GM12878 (cell line): Measurements from ENCODE around the gene CISD2. TPM values are rescaled to one million over a fixed set of nuclear protein-coding genes. Genes with fewer than 3 reads are reported as not detected.

Experiments
- ASH2L ChIP-seq: fragments of 300-600, 200-600 bp; sonication (generic); IDR thresholded peaks from 2 replicates; pipeline ENCODE4 v1.6.1; 2017; ENCODE audit warnings: low read depth, mild to moderate bottlenecking, borderline replicate concordance
- ATF7 ChIP-seq: fragments of 450-650 bp; IDR thresholded peaks from 2 replicates; pipeline ENCODE4 v1.6.1; 2016; ENCODE audit warnings: low read depth, mild to moderate bottlenecking
- EP300 ChIP-seq, 2 experiments: fragments of 150-350 bp in 1 of 2; IDR thresholded peaks; 2 replicates each; pipeline ENCODE4 v1.6.1; 2011 to 2012; ENCODE audit warnings: low read depth in 2 of 2, low read length in 2 of 2, borderline replicate concordance in 1 of 2, improper control_type of control experiment in 1 of 2, inconsistent platforms in 1 of 2; ENCODE audit not compliant: control insufficient read depth in 1 of 2
- ESRRA ChIP-seq: IDR thresholded peaks from 2 replicates; pipeline ENCODE4 v1.6.1; 2012; ENCODE audit warnings: mild to moderate bottlenecking, low read length, improper control_type of control experiment
- HDAC2 ChIP-seq: fragments of 200-600 bp; sonication (generic); IDR thresholded peaks from 2 replicates; pipeline ENCODE4 v1.6.1; 2017
- HSF1 ChIP-seq: fragments of 150-350 bp; IDR thresholded peaks from 2 replicates; pipeline ENCODE4 v1.6.1; 2014; ENCODE audit warnings: mild to moderate bottlenecking, low read depth, low read length
- KLF5 ChIP-seq: fragments of 450-650 bp; IDR thresholded peaks from 2 replicates; pipeline ENCODE4 v1.6.1; 2014; ENCODE audit warnings: mild to moderate bottlenecking; ENCODE audit not compliant: partially characterized antibody
- PAX5 ChIP-seq: IDR thresholded peaks from 2 replicates; pipeline ENCODE4 v1.6.1; 2011; ENCODE audit warnings: low read depth, low read length, borderline replicate concordance
- POLR2A ChIP-seq: IDR thresholded peaks from 2 replicates; pipeline ENCODE4 v1.6.1; 2011; ENCODE audit warnings: low read depth, mild to moderate bottlenecking, low read length
- PRDM15 ChIP-seq: fragments of 450-650 bp; formaldehyde crosslinking; IDR thresholded peaks from 2 replicates; pipeline ENCODE4 v1.4.0; 2020; ENCODE audit warnings: mild to moderate bottlenecking, moderate library complexity
- RB1 ChIP-seq: fragments of 450-650 bp; formaldehyde crosslinking; IDR thresholded peaks from 2 replicates; pipeline ENCODE4 v1.6.1; 2017; ENCODE audit warnings: mild to moderate bottlenecking, borderline replicate concordance
- RFX5 ChIP-seq: IDR thresholded peaks from 2 replicates; pipeline ENCODE4 v1.6.1; 2011; ENCODE audit warnings: low read depth, low read length, improper control_type of control experiment
- SIX5 ChIP-seq: IDR thresholded peaks from 2 replicates; pipeline ENCODE4 v1.6.1; 2011; ENCODE audit warnings: mild to moderate bottlenecking, low read depth, low read length, moderate library complexity; ENCODE audit not compliant: severe bottlenecking
- SKIL ChIP-seq: fragments of 450-650 bp; IDR thresholded peaks from 2 replicates; pipeline ENCODE4 v1.6.1; 2017; ENCODE audit warnings: mild to moderate bottlenecking, low read depth, inconsistent platforms; ENCODE audit not compliant: poor library complexity, severe bottlenecking
- STAT3 ChIP-seq: IDR thresholded peaks from 2 replicates; pipeline ENCODE4 v1.6.1; 2011; ENCODE audit warnings: low read depth, low read length, improper control_type of control experiment
- TAF1 ChIP-seq: IDR thresholded peaks from 2 replicates; pipeline ENCODE4 v1.6.1; 2011; ENCODE audit warnings: mild to moderate bottlenecking, low read depth, low read length, borderline replicate concordance
- ZBED1 ChIP-seq: IDR thresholded peaks from 2 replicates; pipeline ENCODE4 v1.6.1; 2016; ENCODE audit warnings: borderline replicate concordance
- ZNF687 ChIP-seq: fragments of 450-650 bp; IDR thresholded peaks from 2 replicates; pipeline ENCODE4 v1.6.1; 2017; ENCODE audit warnings: mild to moderate bottlenecking, moderate library complexity
- polyA plus RNA-seq, 11 experiments: library from polyadenylated mRNA; depleted of rRNA in 4 of 11; unstranded in 6 of 11; stranded (reverse) in 5 of 11; fragments of >200 nt; fragmentation: Nextera tagmentation in 4 of 11; fragmentation: Illumina TruSeq in 1 of 11; extraction: Ambion mirVana in 4 of 11; extraction: Trizol in 1 of 11; gene quantifications; 1 replicate in 1 of 11; 2 replicates in 10 of 11; pipeline versions ENCODE4 v1.2.1 to v1.2.3, GENCODE V29; 2011 to 2016; ENCODE audit warnings: inconsistent platforms in 2 of 11, missing spikeins in 2 of 11, low read depth in 1 of 11
- total RNA-seq, 4 experiments: library from RNA; depleted of rRNA in 3 of 4; stranded (reverse); fragments of >200 nt in 3 of 4; fragmentation: Illumina TruSeq in 1 of 4; extraction: Trizol in 1 of 4; gene quantifications; 2 replicates each; pipeline versions ENCODE4 v1.2.1 to v1.2.3, GENCODE V29; 2013 to 2021

CISD2 gene
- total and polyA plus RNA-seq, 10 of the 15 experiments (the other 5 are each of a cell fraction or from before 2014, with no cell fraction given): 29.5 to 132 (median 38.9) TPM

- TF ChIP-seq SKIL: peak; percentile 35
- TF ChIP-seq POLR2A: peak; percentile 94
- no peak for TF ChIP-seq HDAC2
- peak; percentile 87 for TF ChIP-seq ZNF687
- peak; percentile 93; the same call in 1 of the 2 replicates for TF ChIP-seq RB1
- no peak for TF ChIP-seq STAT3
- no peak for TF ChIP-seq KLF5
- TF ChIP-seq ESRRA: no peak
- TF ChIP-seq ZBED1: peak; percentile 50; the same call in 1 of the 2 replicates
- TF ChIP-seq ASH2L: no peak; the same call in 1 of the 2 replicates
- TF ChIP-seq HSF1: no peak
- TF ChIP-seq ATF7: peak; percentile 50; the same call in 1 of the 2 replicates
- TF ChIP-seq PRDM15: no peak
- 0 out of 4 replicates have a peak, but pooled peaks of 1 of the 2 experiments have one; percentile 18 for TF ChIP-seq EP300 (IDR thresholded peaks at IDR 0.05; ENCODE audit: borderline replicate concordance in 1 of 2, control insufficient read depth in 1 of 2, low read depth in 2 of 2, low read length in 2 of 2)
- TF ChIP-seq RFX5: peak; percentile 74; the same call in 1 of the 2 replicates
- no peak for TF ChIP-seq PAX5
- TF ChIP-seq SIX5: no peak
- TF ChIP-seq TAF1: peak; percentile 65; the same call in 1 of the 2 replicates
Measured at GRCh38 chr4:102868781-102869568, at the start of gene CISD2 (continued).
